CD4-positive, alpha-beta T cell treated with Interleukin-4 for 1 hour (primary cell): Measurements from ENCODE around the gene ZBBX.
"Not testable (repeated sequence)": the region's sequence is repeated elsewhere in the genome, so short reads cannot be mapped to it uniquely, and the experiment has no call there.

Source experiments
- DNase-seq, 2 donors: peaks; one replicate each; pipeline ENCODE4 v3.0.0-alpha.2; 2020 to 2022

ZBBX gene, protein sequence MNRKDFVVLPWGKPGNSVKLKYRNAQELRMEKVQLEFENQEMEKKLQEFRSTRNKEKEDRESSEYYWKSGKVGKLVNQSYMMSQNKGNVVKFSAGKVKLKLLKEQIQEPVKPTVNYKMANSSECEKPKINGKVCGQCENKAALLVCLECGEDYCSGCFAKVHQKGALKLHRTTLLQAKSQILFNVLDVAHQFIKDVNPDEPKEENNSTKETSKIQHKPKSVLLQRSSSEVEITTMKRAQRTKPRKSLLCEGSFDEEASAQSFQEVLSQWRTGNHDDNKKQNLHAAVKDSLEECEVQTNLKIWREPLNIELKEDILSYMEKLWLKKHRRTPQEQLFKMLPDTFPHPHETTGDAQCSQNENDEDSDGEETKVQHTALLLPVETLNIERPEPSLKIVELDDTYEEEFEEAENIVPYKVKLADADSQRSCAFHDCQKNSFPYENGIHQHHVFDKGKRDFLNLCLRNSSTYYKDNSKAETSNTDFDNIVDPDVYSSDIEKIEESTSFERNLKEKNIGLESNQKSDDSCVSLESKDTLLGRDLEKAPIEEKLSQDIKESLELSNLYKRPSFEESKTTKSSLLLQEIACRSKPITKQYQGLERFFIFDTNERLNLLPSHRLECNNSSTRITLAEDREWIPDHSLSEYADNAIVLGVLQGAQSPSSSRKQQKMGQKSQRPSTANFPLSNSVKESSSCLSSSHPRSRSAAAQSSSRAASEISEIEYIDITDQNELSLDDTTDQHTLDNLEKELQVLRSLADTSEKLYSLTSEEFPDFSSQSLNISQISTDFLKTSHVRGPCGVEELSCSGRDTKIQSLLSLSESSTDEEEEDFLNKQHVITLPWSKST

DNA sequence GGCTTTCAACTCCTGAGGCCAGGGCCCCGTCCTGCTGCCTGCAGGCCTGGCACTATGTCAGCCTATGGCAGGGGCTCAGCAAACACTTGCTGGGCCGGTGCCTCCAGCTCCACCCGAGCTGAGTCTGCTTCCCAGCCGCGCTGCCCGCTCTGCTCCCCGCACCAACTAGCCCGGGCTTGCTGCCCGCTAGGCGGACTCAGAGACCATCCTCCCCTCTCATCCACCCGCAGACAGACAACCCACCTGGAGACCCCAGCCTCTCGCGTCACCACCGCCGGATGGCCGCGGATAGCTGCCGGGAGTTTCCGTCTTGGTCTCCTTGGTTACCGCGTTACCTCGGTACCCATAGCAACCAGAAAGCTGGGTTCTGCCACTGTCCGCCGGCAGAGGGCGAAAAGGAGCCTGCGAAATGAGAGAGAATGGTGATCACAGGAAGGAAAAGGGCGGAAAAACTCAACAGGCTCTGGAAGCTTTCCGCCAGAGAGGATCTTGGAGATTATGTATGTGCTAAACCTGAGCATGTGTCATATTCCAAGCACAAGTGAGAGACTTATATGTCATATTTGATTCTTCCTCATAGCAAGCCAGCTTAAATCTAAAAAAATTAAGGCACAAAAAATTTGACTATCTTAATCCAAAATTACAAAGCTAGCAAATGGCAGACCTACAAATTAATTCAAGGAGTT, at the start of gene ZBBX:
Gene ZBBX, minus strand, starts transcription at position 294 of the 686 bp plus-strand sequence. CDS start 7,396 bp downstream, outside the sequence.
- DNase-seq = peak; percentile 87 to 88

DNA sequence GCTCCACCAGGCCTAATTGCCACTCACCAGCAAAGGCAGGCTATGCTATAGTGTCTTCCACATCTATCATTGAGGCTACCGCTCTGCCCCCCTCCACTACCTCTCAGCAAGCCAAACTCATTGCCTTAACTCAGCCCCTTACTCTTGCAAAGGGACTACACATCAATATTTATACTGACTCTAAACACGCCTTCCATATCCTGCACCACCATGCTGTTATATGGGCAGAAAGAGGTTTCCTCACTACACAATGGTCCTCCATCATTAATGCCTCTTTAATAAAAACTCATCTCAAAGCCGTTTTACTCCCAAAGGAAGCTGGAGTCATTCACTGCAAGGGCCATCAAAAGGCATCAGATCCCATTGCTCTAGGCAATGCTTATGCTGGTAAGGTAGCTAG, 46.9 kb upstream of the ZBBX start:
- not testable (repeated sequence) for DNase-seq

DNA sequence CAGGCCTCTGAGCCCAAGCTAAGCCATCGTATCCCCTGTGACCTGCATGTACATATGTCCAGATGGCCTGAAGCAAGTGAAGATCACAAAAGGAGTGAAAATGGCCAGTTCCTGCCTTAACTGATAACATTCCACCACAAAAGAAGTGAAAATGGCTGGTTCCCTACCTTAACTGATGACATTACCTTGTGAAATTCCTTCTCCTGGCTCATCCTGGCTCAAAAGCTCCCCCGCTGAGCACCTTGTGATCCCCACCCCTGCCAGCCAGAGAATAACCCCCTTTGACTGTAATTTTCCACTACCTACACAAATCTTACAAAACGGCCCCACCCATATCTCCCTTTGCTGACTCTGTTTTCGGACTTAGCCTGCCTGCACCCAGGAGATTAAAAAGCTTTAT, 42.3 kb upstream of the ZBBX start:
- DNase-seq = not testable (repeated sequence)

DNA sequence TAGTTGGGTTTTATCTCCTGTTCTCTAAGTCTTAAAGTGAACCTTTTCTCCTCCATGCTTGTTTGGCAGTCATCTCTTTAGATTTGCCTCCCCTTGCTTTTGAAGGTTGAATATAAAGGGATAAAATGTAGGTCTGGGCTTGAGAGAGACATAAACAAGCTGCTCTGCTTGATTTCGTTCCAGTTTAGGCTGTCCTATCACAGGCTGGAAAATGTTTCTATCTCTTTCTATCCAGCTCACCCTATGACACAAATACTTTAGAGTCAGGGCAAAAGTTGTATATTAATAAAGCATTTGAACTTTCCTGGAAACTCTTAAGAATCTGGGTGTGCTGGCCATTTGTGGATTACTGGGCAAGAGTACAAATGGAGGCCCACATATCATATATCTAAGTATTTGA, 29.5 kb upstream of the ZBBX start:
- DNase-seq = no peak

DNA sequence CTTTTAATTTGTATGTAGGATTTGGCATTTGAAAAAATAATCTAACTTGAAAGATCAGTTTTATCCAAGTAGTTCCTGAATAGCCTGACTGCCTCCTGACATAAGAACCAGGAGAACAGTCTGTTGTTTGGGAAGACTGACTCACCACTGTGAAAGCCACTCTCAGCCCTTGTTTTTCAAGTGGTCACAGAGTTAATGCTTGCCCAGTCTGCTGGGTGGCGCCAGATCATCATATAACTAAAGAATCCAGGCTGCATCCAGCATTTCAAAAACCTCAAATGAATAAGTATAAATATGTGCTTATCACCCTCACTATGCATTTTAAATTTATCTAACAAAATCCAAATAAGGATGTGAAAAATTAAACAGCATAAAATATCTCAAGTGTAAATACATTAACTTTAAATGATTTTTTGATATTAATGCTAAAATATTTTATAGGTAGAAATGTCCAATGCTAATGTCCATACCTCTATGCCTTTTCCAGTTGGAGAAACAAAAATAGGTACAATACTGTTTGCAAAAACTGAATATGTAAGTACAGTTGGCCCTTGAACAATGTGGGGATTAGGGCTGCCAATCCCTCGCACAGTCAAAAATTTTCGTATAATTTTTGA, 26.9 kb upstream of the ZBBX start:
- peak in 1 of 2 donors; percentile 13 for DNase-seq

DNA sequence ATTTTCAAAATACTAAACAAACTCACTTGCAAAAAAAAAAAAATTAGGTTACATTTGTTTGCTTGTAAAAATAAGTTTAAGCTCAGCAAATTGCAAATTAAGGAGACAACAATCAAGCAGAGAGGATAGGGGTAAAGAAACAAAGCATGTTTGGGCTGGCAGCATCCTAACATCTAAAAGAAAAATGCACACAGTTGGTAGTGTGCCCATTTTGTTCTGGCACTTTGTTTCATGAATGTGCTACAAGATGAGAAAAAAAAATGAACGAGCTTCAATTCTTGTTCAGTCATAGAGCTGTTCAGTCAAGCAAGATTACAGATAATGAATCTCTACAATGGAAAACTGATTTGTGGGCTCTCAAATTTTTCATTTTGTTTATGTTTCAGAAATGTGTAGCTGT, 17.7 kb upstream of the ZBBX start:
- no peak for DNase-seq

DNA sequence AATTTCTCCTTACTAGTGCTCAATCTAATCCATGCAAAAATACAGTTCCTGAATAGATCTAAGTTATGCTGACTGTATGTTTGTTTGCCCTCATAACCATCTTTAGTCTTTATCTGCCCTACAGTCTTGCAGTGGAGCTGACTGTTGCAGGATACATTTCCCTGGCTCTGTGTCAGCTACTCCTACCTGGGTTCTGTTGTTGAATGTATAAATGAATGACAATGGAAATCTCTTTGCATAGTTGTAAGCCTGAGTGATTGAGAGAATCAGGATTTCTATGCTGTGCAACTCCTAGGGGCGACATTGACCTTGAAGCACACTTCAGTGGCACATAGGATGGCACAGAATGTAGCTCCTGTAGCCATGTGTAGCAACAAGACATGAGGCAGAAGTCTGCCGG, 16.0 kb upstream of the ZBBX start:
- no peak for DNase-seq

DNA sequence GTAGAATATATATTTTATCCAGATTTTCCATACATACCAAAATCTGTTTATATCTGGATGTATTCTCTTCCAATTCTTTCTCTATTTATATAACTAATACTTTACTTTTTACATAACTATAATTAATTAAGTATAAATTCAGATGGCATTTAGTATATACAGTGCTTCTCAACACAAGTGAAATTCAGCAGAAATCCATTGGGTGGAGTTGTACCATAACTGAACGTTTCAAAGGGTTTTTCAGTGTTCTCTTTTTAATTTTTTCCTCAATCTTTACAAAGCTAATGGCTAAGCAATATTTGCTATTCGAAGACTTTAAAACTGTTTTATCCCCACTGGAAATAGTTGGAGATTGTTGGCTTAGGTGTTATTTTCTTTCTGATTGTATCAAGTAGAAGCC, 13.9 kb upstream of the ZBBX start:
- DNase-seq = no peak

DNA sequence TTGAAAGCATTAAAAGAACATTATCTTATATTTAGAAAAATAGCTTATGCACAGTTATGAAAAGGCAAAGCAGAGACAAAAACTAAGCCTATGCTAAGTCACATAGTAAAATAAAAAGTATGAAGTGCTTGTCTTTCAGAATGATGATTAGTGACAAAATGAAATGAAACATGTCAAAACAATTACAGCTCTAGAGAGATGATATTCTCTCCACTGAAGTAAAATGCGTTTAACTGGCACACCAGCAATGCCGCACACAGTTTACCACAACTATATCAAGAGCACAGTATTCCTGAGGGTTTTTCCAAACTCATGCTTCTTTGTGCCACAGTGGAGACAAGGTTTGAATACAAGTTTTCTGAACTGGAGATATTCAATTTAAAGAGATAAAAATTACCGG, 2.1 kb upstream of the ZBBX start:
- no peak for DNase-seq

DNA sequence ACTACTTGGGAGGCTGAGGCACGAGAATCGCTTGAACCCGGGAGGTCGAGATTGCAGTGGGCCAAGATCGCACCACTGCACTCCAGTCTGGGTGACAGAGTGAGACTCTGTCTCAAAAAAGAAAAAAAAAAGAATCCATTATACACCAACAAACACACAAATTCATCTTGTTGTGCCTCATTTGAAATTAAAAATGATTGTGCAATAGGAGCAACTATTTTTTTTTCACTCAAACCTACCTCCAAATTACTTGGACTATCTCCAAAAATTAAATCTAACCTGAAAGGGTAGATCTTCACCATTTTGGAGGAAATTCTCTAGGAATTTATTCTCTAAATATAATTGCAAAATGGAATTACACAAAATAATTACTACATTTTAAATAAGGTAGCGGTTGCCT, 4.6 kb downstream of the ZBBX start:
- no peak for DNase-seq

DNA sequence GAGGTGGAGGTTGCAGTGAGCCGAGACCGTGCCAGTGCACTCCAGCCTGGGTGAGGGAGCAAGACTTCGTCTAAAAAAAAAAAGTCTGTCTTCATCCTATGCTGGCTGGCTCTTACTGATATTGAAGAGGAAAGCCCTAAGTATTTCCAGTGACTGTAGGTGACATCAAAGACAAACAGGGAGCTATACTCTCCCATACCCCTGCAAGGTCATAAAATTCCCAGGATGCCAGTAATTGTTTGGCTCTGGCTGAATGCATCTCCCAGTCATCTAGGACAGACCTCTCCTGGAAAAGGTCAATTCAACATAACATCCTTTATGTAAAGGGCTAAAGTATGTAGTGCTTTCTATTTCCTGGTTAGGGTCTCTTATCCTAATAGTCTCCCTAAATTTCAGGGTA, 8.0 kb downstream of the ZBBX start:
- DNase-seq = no peak

DNA sequence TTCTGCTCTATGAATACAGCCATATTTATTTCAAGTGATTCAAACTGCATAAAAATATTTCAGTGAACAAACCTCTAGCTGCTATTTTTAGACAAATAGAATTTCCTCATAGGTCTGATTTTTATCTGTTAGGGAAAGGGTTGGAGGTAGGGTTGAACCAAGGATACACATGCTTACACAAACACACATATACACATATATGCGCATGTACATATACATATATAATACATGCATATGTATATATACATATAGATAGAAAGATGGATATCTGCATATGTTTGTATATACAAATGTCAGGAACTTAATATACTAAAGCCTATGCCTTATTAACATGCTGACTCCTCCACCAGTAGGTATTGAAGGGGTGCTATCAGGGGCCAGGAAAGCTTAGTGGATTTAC, 18.1 kb downstream of the ZBBX start:
- no peak for DNase-seq

DNA sequence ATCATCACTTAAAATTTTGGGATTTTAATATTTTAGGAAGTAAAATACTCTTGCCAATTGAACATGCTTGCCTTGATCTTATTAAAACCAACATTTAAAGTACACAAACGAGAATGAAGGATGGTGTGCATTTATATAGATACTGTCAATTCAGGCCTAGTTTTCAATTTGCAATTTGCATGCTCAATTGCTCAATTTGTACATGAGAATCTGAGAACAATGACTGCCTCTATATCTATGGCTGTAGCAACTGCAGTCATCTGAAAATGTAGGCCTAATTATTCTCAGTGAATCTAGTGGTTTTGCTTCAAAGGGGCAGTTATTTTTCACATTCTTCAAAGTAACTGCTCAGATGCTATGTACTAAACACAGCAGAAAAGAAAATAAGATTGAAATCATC, 18.8 kb downstream of the ZBBX start:
- DNase-seq = no peak

DNA sequence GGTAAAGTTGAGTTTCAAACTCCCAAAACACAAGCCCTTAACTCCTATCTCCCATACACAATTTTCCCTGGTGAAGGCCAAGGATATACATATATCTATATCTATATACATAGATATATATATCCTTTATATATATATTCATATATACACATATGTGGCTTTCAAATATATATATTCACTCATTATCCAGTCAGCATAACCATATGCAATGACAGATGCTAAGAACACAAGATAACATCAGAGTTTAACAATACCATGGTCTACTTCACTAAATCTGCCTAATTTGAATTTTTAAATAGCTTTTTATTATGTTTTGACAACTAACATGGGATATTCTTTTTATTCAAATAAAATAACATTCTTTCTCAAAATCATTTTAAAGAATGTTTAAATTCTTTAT, 24.7 kb downstream of the ZBBX start:
- no peak for DNase-seq

DNA sequence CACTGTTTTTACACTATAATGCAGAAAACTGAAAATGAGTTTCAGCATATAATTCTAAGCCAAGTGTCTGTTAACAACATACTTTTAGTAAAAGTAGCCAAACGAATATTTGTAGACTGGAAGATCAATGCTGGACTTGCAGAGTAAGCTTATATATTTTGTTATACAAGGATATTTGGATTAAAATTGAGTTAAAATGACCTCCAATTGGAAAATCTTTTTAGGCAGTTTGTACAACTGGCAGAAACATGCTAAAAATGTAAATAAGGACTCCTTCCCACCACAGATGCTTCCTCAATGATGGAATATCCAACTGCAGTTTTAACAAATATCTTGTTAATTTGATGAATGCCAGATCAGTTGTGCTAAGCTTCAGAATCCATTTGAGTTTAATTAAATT, 25.3 kb downstream of the ZBBX start:
- DNase-seq = no peak

DNA sequence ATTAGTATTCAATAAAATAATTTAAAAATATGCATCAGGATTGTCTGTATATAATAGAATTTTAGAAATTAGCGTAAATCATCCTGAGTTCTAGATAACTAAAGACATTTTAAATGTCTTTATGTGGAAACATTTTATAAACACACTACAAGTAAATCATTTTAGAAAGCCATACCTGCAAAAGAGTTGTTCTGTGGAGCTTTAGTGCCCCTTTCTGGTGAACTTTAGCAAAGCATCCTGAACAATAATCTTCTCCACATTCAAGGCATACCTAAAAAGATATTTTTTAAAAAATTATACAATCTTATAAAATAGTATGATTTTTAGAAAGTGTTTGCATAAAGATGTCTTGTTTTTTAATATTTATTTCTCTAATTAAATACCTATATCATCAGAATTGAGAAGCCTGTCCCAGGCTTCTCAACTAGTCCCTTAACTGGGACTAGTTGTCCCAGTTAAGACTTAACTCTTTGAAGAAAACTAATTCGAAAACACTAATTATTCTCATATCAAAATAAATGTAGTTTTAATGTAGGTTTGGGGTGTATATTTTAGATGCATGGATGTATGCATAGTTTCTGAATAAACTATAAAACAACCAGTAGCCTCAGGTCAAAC, 29.7 kb downstream of the ZBBX start:
- DNase-seq = no peak

DNA sequence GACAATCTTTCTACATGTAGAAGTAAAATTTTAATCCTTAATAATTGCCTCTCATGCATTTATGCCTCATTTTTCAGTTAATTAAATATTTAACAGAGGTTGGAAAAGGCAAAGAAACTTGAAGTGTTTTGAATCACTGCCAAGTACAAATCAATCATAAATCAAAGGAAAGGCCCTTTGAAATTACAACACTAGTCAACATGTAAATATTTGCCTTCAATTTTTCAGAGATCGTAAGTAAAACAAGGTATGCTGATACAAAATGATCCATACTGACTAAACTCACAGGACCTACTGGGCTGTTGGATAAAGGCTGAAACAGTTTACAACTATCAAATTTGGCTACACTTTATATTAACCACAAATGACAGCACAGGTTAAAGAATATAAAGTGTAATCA, 33.9 kb downstream of the ZBBX start:
- no peak for DNase-seq

DNA sequence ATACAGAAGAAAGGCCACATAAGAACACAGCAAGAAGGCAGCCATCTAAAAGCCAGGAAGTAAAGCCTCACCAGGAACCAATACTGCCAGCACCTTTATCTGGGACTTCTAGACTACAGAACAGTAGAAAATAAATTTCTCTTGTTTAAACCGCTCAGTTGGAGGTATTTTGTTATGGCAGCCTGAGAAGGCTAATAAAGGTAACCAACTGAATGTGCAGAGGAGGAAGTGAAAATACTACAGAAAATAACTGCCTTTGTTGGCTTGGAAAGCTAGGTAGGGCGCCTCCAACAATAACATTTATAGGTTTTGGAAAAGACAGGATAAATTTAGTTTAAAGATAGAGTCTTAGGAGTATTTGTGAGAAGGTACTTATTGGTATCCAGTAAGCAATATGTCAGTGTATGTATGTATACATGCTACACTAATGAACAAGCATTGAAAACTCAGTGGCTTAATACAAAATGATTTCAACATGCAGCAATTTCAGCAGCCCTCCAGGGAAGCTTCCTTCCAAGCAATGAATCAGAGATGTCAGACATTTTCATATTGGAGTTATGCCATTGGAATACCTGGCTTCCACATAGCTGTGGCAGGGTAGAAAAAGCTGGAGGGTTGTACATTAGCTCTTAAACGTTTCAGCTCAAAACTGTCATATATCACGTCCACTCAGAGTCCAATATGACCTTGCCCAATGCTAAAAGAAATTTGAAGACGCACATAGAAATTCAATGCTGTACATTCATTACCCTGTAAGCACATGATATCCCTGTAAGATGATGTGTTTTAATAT, 48.9 kb downstream of the ZBBX start:
- no peak for DNase-seq

DNA sequence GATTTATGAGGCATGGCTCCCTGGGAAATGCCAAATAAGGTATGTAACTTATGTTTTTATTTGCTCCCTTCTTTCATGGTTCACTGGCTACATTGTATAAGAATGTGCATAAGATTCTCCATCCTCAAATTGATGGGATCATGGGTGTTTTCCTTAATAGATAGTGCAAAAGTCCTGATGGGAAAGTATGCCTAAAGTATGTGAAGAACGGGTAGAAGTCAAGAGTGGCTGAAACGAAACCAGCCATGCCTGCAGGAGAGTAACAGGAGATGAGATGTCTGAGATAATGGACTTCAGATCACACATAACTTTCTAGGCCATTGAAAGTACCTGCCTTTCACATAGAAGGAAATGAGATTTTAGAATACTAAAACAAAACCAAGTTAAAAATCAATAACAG, 56.5 kb downstream of the ZBBX start:
- DNase-seq = no peak

DNA sequence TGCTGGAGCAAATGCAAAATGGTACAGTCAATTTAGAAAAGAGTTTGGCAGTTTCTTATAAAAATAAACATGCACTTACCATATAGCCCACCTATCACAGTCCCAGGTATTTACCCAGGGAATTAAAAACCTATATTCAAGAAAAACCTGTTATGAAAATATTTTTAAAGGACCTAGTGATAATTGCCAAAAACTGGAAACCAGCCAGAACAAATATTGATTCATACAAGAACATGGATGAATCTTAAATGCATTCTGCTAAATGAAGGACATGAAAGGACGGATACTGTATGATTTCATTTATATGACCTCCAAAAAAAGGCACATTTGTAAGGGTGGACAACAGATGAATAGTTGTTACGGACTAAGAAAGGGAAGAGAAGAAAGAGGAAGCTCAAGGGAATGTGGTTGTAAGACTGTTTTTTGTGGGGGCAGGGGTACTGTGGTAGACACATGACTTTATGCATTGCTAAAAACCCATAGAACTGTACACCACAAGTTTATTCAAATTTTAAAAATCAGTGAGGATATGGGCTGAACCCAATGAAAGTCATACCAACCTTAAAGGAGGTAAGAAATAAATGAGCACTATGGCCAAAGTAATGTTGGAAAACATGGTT, 61.0 kb downstream of the ZBBX start:
- DNase-seq = no peak

DNA sequence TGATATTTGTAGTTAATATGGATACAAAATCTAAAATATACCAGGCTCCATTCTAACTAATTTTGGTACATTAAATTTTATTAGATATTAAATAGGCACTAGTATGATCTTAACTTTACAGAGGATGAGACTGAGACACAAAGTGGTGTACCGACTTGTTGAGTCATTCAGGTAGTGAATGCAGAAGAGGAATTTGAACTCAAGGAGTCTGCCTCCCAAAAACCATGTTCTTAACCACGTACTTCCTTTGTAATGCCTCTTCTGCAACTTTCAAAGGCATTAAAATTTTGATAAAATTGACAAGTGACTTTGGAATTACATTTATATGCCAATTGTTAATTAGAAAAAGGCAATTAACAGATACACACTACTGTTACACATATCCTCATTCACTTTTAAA, 61.8 kb downstream of the ZBBX start:
- DNase-seq = no peak
